Measurements from ENCODE around the gene TTC3. TPM values are rescaled to one million over a fixed set of nuclear protein-coding genes. Genes with fewer than 3 reads are reported as not detected.

The TTC3 gene
- total and polyA plus RNA-seq, 7 experiments from 2014 or later, result 66.6 to 208 (median 139) TPM

DNA sequence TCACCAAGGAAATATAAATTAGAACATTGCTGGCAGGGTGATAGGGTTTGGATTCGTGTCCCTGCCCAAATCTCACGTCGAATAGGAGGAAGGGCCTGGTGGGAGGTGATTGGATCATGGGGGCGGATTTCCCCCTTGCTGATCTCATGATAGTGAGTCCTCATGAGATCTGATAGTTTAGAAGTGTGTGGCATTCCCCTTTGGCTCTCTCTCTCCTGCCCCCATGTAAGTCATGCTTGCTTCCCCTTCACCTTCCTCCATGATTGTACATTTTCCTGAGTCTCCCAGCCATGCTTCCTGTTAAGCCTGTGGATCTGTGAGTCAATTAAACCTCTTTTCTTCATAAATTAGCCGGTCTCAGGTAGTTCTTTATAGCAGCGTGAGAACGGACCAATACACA, 133.4 kb downstream of the TTC3 start:
- Mint-ChIP-seq H3K9me3 (peaks cover 0 to 5% (median 0%) of the 10 kb centered on the region in 11 donors), H3K27ac (peak overlapping the region in 2 of 9 donors; percentile 38 to 78), H3K4me1 (peaks cover 10 to 19% (median 15%) of the 10 kb centered on the region in 7 donors), H3K36me3 (peaks cover 9 to 30% (median 22%) of the 10 kb centered on the region in 5 donors), H3K4me3 (no peak overlapping the region), H3K27me3 (peaks cover 0 to 3% (median 0%) of the 10 kb centered on the region in 5 donors)
- ATAC-seq (no peak), DNase-seq (no peak)
- Histone ChIP-seq H3K36me3 (ENCODE audit: control insufficient read depth in 2 of 3, insufficient read depth in 3 of 3, low read length in 3 of 3) (peaks cover 0 to 16% (median 0%) of the 10 kb centered on the region in 3 experiments), H3K9me3 (ENCODE audit: control insufficient read depth in 2 of 3, low read length in 3 of 3) (no peaks in the 10 kb centered on the region), H3K27me3 (ENCODE audit: control insufficient read depth in 2 of 2, insufficient read depth in 2 of 2, low read length in 2 of 2) (no peaks in the 10 kb centered on the region), H3K4me1 (ENCODE audit: control insufficient read depth in 2 of 2, insufficient read depth in 2 of 2, low read length in 2 of 2) (no peaks in the 10 kb centered on the region), H3K4me3 (ENCODE audit: low read length) (no peak overlapping the region), H3K27ac (ENCODE audit: low read depth, low read length) (no peak overlapping the region)
- intact Hi-C loops (cut with micrococcal nuclease), result no loop called here
- POLR2A ChIA-PET, result no interaction called here
- CTCF ChIA-PET, result no interaction called here

DNA sequence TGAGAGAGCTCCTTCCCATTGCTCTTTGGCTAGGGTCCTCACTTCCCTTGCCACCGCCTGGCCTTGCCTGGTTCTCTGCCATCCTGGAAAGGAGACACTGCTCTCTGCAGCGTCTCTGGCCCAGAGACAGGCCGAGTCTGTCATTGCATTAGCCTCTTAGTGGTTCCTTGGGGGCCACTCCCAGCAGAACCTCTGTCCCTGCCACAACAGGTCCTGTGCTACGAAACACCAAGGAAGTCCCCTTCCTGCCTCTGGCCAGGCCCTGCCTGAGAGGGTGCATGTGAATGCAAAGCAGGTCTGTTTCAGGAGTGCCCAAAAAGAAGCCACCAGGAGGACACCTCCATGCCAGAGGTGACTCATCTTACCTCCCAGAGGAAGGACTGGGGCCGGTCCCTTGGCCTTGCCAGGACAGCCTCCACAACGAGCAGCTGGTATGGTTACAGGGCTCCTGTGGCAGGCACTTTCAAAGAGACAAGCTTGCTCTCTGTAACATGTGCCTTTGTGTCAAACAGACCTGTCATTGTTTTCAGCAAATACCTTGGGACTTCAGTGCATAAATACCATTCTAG, 134.5 kb downstream of the TTC3 start:
- no peak overlapping the region for H3K27ac ChIP-seq (ENCODE audit: low read depth, low read length)
- POLR2A ChIA-PET, result interaction anchor here (0.5 kb wide), 1 partner anchor 44 kb away, joined by 3 read pairs; no protein-coding TSS in a partner anchor

DNA sequence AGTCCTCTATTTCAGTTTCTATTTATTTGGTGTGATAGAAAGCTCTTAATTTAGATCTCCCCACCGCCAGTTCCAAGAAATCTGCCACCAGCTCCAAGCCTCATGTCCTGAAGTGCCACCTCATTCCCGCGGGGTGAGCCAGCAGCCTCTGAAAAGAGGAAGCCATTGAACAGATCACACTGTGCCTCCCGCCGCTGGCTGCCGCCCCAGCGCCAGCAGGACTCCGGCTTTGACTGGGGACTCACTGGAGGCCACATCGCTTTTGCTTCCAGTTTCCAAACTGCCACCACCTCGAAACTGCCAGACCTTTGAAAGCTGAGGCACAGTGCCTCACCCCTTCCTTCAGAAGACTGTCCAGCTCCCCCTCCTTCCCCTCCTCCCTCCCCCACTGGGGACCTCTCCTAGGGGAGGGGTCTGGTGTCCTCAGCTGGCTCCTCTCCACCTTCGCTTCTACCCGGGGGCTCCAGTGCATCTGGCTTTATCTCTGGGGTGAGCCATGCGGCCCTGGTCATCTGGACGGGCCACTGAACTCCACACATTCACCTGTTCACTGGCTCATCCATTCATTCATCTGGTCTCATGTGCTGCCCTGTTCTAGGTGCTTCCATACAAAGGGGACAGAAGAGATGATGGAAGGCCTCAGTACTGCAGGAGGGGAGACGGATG, 135.1 kb downstream of the TTC3 start:
- Mint-ChIP-seq H3K4me3 (peak overlapping the region in 8 of 10 donors; percentile 3 to 77 (median 44)), H3K36me3 (peaks cover 0 to 14% (median 9%) of the 10 kb centered on the region in 5 donors), H3K4me1 (peaks cover 10 to 19% (median 15%) of the 10 kb centered on the region in 7 donors), H3K9me3 (peaks cover 0 to 8% (median 0%) of the 10 kb centered on the region in 11 donors), H3K27ac (peak overlapping the region in 5 of 9 donors; percentile 0 to 78 (median 35)), H3K27me3 (peaks cover 0 to 7% (median 3%) of the 10 kb centered on the region in 5 donors)
- Histone ChIP-seq H3K36me3 (ENCODE audit: control insufficient read depth in 2 of 3, insufficient read depth in 3 of 3, low read length in 3 of 3) (peaks cover 0 to 2% (median 0%) of the 10 kb centered on the region in 3 experiments), H3K27me3 (ENCODE audit: control insufficient read depth in 2 of 2, insufficient read depth in 2 of 2, low read length in 2 of 2) (no peaks in the 10 kb centered on the region), H3K4me1 (ENCODE audit: control insufficient read depth in 2 of 2, insufficient read depth in 2 of 2, low read length in 2 of 2) (no peaks in the 10 kb centered on the region), H3K9me3 (ENCODE audit: control insufficient read depth in 2 of 3, low read length in 3 of 3) (no peaks in the 10 kb centered on the region), H3K27ac (ENCODE audit: low read depth, low read length) (no peak overlapping the region), H3K4me3 (ENCODE audit: low read length) (no peak overlapping the region)
- intact Hi-C loops (cut with micrococcal nuclease), result no loop called here
- peak; percentile 86 for ATAC-seq
- CTCF ChIA-PET, result no interaction called here
- DNase-seq, result peak in 1 of 9 donors; percentile 34
- POLR2A ChIA-PET, result interaction anchor here (0.5 kb wide), 1 partner anchor 44 kb away, joined by 3 read pairs; no protein-coding TSS in a partner anchor

More for the DNA sequence above, 134.5 kb downstream of the TTC3 start:
- H3K9me3 ChIP-seq (ENCODE audit: control insufficient read depth in 2 of 3, low read length in 3 of 3), result no peaks in the 10 kb centered on the region
- H3K4me3 ChIP-seq (ENCODE audit: low read length), result no peak overlapping the region
- peaks cover 0 to 9% (median 0%) of the 10 kb centered on the region in 3 experiments for H3K36me3 ChIP-seq (ENCODE audit: control insufficient read depth in 2 of 3, insufficient read depth in 3 of 3, low read length in 3 of 3)
- intact Hi-C loops (cut with micrococcal nuclease), result loop anchor here in 1 of 2 donors (1.0 kb wide), 1 partner anchor 13 kb away; no protein-coding TSS in a partner anchor
- Mint-ChIP-seq H3K27ac (peak overlapping the region in 4 of 9 donors; percentile 0 to 78 (median 44)), H3K27me3 (peaks cover 0 to 7% (median 3%) of the 10 kb centered on the region in 5 donors), H3K36me3 (peaks cover 3 to 20% (median 16%) of the 10 kb centered on the region in 5 donors), H3K9me3 (peaks cover 0 to 8% (median 0%) of the 10 kb centered on the region in 11 donors), H3K4me1 (peaks cover 10 to 19% (median 15%) of the 10 kb centered on the region in 7 donors), H3K4me3 (peak overlapping the region in 4 of 10 donors; percentile 3 to 77 (median 38))
- ATAC-seq (peak; percentile 48), DNase-seq (no peak)
- H3K27me3 ChIP-seq (ENCODE audit: control insufficient read depth in 2 of 2, insufficient read depth in 2 of 2, low read length in 2 of 2), result no peaks in the 10 kb centered on the region
- CTCF ChIA-PET, result no interaction called here
- H3K4me1 ChIP-seq (ENCODE audit: control insufficient read depth in 2 of 2, insufficient read depth in 2 of 2, low read length in 2 of 2), result no peaks in the 10 kb centered on the region

DNA sequence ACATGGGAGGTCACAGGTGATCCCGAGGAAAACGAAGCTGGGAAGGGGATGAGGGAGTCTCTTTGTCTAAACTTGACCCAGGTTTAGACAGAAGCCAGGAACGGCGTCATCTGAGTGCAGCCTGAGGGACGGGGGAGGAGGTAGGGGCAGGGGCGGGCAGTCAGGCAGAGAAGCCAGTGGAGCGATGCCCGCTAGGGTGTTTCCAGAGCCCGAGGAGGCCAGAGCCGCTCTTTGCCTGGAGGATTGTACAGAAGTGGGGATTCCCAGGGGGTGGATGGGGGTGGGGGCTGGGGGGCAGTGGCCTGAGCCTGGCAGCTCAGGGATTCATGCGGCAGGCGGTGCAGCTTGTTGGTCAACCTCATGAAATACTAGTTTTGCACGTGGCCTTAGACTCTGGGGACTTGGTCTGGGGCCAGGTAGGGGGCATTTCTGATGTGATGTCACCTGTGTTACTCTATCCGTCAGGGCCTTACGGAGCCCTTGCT, 135.7 kb downstream of the TTC3 start:
- no peak overlapping the region for H3K4me3 ChIP-seq (ENCODE audit: low read length)
- H3K27me3 ChIP-seq (ENCODE audit: control insufficient read depth in 2 of 2, insufficient read depth in 2 of 2, low read length in 2 of 2), result no peaks in the 10 kb centered on the region
- no peaks in the 10 kb centered on the region for H3K36me3 ChIP-seq (ENCODE audit: control insufficient read depth in 2 of 3, insufficient read depth in 3 of 3, low read length in 3 of 3)
- peaks cover 0 to 7% (median 3%) of the 10 kb centered on the region in 5 donors for H3K27me3 Mint-ChIP-seq
- H3K9me3 Mint-ChIP-seq, result peaks cover 0 to 8% (median 0%) of the 10 kb centered on the region in 11 donors
- peak overlapping the region in 3 of 10 donors; percentile 34 to 77 (median 68) for H3K4me3 Mint-ChIP-seq
- CTCF ChIA-PET, result no interaction called here
- peak overlapping the region in 2 of 9 donors; percentile 0 to 35 for H3K27ac Mint-ChIP-seq
- no peak overlapping the region for H3K27ac ChIP-seq (ENCODE audit: low read depth, low read length)
- ATAC-seq (no peak), DNase-seq (no peak)
- H3K36me3 Mint-ChIP-seq, result peaks cover 0 to 11% (median 7%) of the 10 kb centered on the region in 5 donors
- intact Hi-C loops (cut with micrococcal nuclease), result no loop called here
- H3K4me1 Mint-ChIP-seq, result peaks cover 10 to 19% (median 15%) of the 10 kb centered on the region in 7 donors
- POLR2A ChIA-PET, result no interaction called here
- H3K9me3 ChIP-seq (ENCODE audit: control insufficient read depth in 2 of 3, low read length in 3 of 3), result no peaks in the 10 kb centered on the region
- H3K4me1 ChIP-seq (ENCODE audit: control insufficient read depth in 2 of 2, insufficient read depth in 2 of 2, low read length in 2 of 2), result no peaks in the 10 kb centered on the region

DNA sequence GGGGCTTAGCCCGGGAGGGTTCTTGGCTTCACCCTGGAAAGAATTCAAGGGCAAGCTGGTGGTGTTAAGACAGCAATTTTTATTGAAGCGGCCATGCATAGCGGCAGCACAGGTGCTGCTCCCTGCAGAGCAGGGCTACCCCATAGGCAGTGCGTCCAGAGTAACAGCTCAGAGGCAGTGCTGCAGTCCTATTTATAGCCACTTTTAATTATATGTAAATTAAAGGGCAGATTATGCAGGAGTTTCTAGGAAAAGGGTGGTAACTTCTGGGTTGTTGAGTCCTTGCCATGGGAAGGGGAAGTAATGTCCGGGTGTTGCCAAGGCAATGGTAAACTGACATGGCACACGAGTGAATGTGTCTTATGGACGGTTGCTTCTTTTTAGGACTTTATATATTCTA, 137.1 kb downstream of the TTC3 start:
- no peak overlapping the region for H3K4me3 Mint-ChIP-seq
- ChIA-PET POLR2A (no interaction called here), CTCF (no interaction called here)
- peak; percentile 39 for ATAC-seq
- H3K36me3 Mint-ChIP-seq, result peaks cover 0 to 8% (median 0%) of the 10 kb centered on the region in 5 donors
- Histone ChIP-seq H3K27me3 (ENCODE audit: control insufficient read depth in 2 of 2, insufficient read depth in 2 of 2, low read length in 2 of 2) (no peaks in the 10 kb centered on the region), H3K9me3 (ENCODE audit: control insufficient read depth in 2 of 3, low read length in 3 of 3) (no peaks in the 10 kb centered on the region), H3K4me3 (ENCODE audit: low read length) (no peak overlapping the region), H3K36me3 (ENCODE audit: control insufficient read depth in 2 of 3, insufficient read depth in 3 of 3, low read length in 3 of 3) (no peaks in the 10 kb centered on the region), H3K27ac (ENCODE audit: low read depth, low read length) (no peak overlapping the region), H3K4me1 (ENCODE audit: control insufficient read depth in 2 of 2, insufficient read depth in 2 of 2, low read length in 2 of 2) (no peaks in the 10 kb centered on the region)
- intact Hi-C loops (cut with micrococcal nuclease), result no loop called here
- peaks cover 0 to 7% (median 3%) of the 10 kb centered on the region in 5 donors for H3K27me3 Mint-ChIP-seq
- DNase-seq, result no peak
- no peak overlapping the region for H3K27ac Mint-ChIP-seq
- H3K9me3 Mint-ChIP-seq, result peaks cover 0 to 8% (median 0%) of the 10 kb centered on the region in 11 donors
- H3K4me1 Mint-ChIP-seq, result peaks cover 10 to 19% (median 15%) of the 10 kb centered on the region in 7 donors

DNA sequence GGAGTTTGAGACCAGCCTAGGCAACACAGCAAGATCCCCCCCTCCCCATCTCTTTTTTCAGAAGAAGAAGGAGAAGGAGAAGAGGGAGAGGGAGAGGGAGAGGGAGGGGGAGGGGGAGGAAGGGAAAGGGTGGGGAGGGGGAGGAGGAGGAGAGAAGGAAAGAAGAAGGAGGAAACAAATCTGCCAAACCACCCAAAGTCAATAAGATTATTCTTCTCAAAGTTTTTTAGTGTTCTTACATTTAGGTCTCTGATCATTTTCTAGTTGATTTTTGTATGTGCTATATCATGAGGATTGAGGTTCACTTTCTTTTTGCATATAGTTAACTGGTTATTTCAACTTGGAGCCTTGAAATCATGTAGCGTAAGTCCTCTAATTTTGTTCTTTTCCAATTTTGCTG, 137.7 kb downstream of the TTC3 start:
- H3K27ac Mint-ChIP-seq, result no peak overlapping the region
- DNase-seq (no peak), ATAC-seq (no peak)
- intact Hi-C loops (cut with micrococcal nuclease), result no loop called here
- Histone ChIP-seq H3K4me3 (ENCODE audit: low read length) (no peak overlapping the region), H3K36me3 (ENCODE audit: control insufficient read depth in 2 of 3, insufficient read depth in 3 of 3, low read length in 3 of 3) (no peaks in the 10 kb centered on the region), H3K27ac (ENCODE audit: low read depth, low read length) (no peak overlapping the region), H3K4me1 (ENCODE audit: control insufficient read depth in 2 of 2, insufficient read depth in 2 of 2, low read length in 2 of 2) (no peaks in the 10 kb centered on the region), H3K27me3 (ENCODE audit: control insufficient read depth in 2 of 2, insufficient read depth in 2 of 2, low read length in 2 of 2) (no peaks in the 10 kb centered on the region), H3K9me3 (ENCODE audit: control insufficient read depth in 2 of 3, low read length in 3 of 3) (no peaks in the 10 kb centered on the region)
- H3K9me3 Mint-ChIP-seq, result peaks cover 0 to 8% (median 0%) of the 10 kb centered on the region in 11 donors
- peaks cover 10 to 19% (median 15%) of the 10 kb centered on the region in 7 donors for H3K4me1 Mint-ChIP-seq
- POLR2A ChIA-PET, result interaction anchor here (1.0 kb wide), 1 partner anchor 44 kb away, joined by 4 read pairs; no protein-coding TSS in a partner anchor
- no peak overlapping the region for H3K4me3 Mint-ChIP-seq
- peaks cover 0 to 7% (median 3%) of the 10 kb centered on the region in 5 donors for H3K27me3 Mint-ChIP-seq
- CTCF ChIA-PET, result no interaction called here
- H3K36me3 Mint-ChIP-seq, result peaks cover 0 to 8% (median 0%) of the 10 kb centered on the region in 5 donors

All from naive thymus-derived CD4-positive, alpha-beta T cell (primary cell).